ENCODE data around the gene VGF. TPM values are rescaled to one million over a fixed set of nuclear protein-coding genes. Genes with fewer than 3 reads are reported as not detected.
"Not testable (repeated sequence)": the region's sequence is repeated elsewhere in the genome, so short reads cannot be mapped to it uniquely, and the experiment has no call there.

Gene VGF
- total and polyA plus RNA-seq, 12 donors = 0.97 to 14.3 (median 4.6) TPM; not detected in 3

DNA sequence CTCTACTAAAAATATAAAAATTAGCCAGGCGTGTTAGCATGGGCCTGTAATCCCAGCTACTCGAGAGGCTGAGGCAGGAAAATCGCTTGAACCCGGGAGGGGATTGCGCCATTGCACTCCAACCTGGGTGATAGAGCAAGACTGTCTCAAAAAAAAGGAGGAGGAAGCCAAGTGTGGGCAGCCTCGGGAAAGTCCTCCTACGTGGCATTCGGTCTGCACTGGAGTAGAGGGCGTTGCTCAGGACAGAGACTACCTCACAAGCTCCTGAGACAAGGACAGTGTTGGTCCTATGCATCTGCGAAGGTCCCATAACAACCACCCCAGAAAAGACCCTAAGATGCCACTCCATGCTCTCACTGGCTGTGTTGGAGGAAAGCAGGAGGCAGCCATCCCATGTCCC lies 48.5 kb downstream of the VGF start:
- no peak for DNase-seq
- no peaks in the 10 kb centered on the region for H3K27me3 ChIP-seq
- 80 to 91% (median 88%) methylated on average over 9 to 10 of the region's 10 CpGs for WGBS, 4 donors
- peak overlapping the region in 2 of 5 donors; percentile 70 to 88 for H3K27ac ChIP-seq
- no peaks in the 10 kb centered on the region for H3K9me3 ChIP-seq (replicated peaks in 1 of 3)
- TF ChIP-seq, protein P1, sequence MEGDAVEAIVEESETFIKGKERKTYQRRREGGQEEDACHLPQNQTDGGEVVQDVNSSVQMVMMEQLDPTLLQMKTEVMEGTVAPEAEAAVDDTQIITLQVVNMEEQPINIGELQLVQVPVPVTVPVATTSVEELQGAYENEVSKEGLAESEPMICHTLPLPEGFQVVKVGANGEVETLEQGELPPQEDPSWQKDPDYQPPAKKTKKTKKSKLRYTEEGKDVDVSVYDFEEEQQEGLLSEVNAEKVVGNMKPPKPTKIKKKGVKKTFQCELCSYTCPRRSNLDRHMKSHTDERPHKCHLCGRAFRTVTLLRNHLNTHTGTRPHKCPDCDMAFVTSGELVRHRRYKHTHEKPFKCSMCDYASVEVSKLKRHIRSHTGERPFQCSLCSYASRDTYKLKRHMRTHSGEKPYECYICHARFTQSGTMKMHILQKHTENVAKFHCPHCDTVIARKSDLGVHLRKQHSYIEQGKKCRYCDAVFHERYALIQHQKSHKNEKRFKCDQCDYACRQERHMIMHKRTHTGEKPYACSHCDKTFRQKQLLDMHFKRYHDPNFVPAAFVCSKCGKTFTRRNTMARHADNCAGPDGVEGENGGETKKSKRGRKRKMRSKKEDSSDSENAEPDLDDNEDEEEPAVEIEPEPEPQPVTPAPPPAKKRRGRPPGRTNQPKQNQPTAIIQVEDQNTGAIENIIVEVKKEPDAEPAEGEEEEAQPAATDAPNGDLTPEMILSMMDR (IDR thresholded peaks at IDR 0.05) = no peak
- H3K4me1 ChIP-seq (replicated peaks in 1 of 2) = peaks cover 0 to 4% of the 10 kb centered on the region in 2 donors
- intact Hi-C loops (cut with DNase I) = no loop called here
- H3K36me3 ChIP-seq (replicated peaks in 1 of 2) = no peaks in the 10 kb centered on the region
- H3K4me3 ChIP-seq = no peak overlapping the region

DNA sequence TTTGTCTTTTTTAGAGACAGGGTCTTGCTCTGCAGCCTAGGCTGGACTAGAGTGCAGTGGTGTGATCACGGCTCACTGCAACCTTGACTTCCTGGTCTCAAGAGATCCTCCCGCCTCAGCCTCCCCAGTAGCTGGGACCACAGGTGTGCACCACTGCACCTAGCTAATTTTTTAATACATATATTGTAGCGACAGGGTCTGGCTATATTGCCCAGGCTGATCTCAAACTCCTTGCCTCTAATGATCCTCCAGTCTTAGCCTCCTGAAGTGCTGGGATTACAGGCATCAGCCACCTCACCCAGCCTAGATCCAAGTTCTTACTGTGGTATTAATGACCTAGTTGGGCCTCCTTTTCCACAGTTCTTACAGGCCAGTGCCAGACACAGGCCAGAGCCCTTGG lies 50.2 kb downstream of the VGF start:
- WGBS, 4 donors = 83 to 98% (median 94%) methylated on average over 3 of the region's 3 CpGs
- intact Hi-C loops (cut with DNase I) = no loop called here
- no peak overlapping the region for H3K4me3 ChIP-seq
- no peaks in the 10 kb centered on the region for H3K36me3 ChIP-seq (replicated peaks in 1 of 2)
- no peak overlapping the region for H3K27ac ChIP-seq
- no peak for DNase-seq
- TF ChIP-seq POLR2A (IDR thresholded peaks at IDR 0.05) = no peak
- TF ChIP-seq, protein P1 (IDR thresholded peaks at IDR 0.05) = no peak
- H3K27me3 ChIP-seq = no peaks in the 10 kb centered on the region
- H3K9me3 ChIP-seq (replicated peaks in 1 of 3) = no peaks in the 10 kb centered on the region
- no peaks in the 10 kb centered on the region for H3K4me1 ChIP-seq (replicated peaks in 1 of 2)

DNA sequence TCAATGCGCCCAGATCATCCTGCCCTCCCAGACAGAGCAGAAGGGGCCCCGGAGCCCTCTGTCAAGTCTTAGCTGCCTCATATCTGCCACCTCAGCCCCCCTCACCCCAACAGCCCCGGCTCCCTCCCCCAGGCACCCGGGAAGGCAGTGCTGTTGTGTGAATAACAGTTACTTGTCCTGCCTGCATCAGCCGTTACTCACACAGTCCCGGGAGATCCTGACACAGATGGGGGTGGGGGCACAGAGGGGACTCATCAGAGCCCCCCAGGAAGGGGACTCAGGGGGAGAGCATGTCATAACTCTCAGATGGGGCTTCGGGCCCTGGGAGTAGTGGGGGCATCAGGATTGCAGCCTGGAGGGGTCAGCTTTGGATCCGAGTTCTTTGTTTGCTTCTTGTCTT lies 50.9 kb downstream of the VGF start:
- intact Hi-C loops (cut with DNase I) = no loop called here

DNA sequence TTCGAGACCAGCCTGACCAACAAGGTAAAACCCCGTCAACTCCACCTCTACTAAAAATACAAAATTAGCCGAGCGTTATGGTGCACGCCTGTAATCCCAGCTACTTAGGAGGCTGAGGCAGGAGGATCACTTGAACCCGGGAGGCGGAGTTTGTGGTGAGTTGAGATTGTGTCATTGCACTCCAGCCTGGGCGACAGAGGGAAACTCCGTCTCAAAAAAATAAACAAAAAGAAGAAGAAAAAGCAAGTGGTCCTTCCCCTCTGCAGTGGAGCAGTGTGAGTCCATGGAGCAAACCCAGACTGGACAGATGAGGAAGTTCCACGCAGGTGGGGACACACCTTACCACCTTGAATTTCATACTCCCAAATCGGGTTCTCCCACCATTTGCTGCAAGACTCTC lies 51.5 kb downstream of the VGF start:
- H3K36me3 ChIP-seq (replicated peaks in 1 of 2) = no peaks in the 10 kb centered on the region
- no peak overlapping the region for H3K27ac ChIP-seq
- intact Hi-C loops (cut with DNase I) = no loop called here
- TF ChIP-seq, protein P1 (IDR thresholded peaks at IDR 0.05) = no peak
- no peak for TF ChIP-seq POLR2A (IDR thresholded peaks at IDR 0.05)
- WGBS, 4 donors = 79 to 86% (median 85%) methylated on average over 11 of the region's 11 CpGs
- no peaks in the 10 kb centered on the region for H3K4me1 ChIP-seq (replicated peaks in 1 of 2)
- no peaks in the 10 kb centered on the region for H3K9me3 ChIP-seq (replicated peaks in 1 of 3)
- no peak overlapping the region for H3K4me3 ChIP-seq
- H3K27me3 ChIP-seq = no peaks in the 10 kb centered on the region
- DNase-seq = no peak

More for the DNA sequence above, 50.9 kb downstream of the VGF start:
- no peaks in the 10 kb centered on the region for H3K4me1 ChIP-seq (replicated peaks in 1 of 2)
- no peak overlapping the region for H3K4me3 ChIP-seq
- no peak overlapping the region for H3K27ac ChIP-seq
- 66 to 76% (median 70%) methylated on average over 4 to 8 of the region's 8 CpGs for WGBS, 4 donors
- H3K27me3 ChIP-seq = no peaks in the 10 kb centered on the region
- no peaks in the 10 kb centered on the region for H3K36me3 ChIP-seq (replicated peaks in 1 of 2)
- TF ChIP-seq, protein P1 (IDR thresholded peaks at IDR 0.05) = no peak
- TF ChIP-seq POLR2A (IDR thresholded peaks at IDR 0.05) = no peak
- H3K9me3 ChIP-seq (replicated peaks in 1 of 3) = no peaks in the 10 kb centered on the region
- no peak for DNase-seq

DNA sequence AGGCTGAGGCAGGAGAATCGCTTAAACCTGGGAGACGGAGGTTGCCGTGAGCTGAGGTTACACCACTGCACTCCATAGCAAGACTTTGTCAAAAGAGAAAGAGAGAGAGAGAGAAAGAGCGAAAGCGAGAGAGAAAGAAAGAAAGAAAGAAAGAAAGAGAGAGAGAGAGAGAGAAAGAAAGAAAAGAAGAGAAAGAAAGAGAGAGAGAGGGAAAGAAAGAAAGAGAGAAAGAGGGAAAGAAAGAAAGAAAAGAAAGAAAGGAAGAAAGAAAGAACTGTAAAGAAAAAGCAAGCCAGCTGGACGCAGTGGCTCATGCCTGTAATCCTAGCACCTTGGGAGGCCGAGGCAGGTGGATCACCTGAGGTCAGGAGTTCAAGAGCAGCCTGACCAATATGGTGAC lies 52.2 kb downstream of the VGF start:
- H3K27me3 ChIP-seq; H3K36me3 ChIP-seq (replicated peaks in 1 of 2); DNase-seq; intact Hi-C loops (cut with DNase I); H3K4me1 ChIP-seq (replicated peaks in 1 of 2); H3K9me3 ChIP-seq (replicated peaks in 1 of 3); H3K4me3 ChIP-seq: not testable (repeated sequence)
- 95 to 99% (median 96%) methylated on average over 7 of the region's 7 CpGs for WGBS, 4 donors
- H3K27ac ChIP-seq = peak overlapping the region in 2 of 5 donors; percentile 71 to 79
